NCI-H226 (cell line): ENCODE data around the gene CEP57.

Experiments used
- DNase-seq: peaks from one replicate; pipeline ENCODE4 v3.0.0-alpha.2; 2015

Gene CEP57

DNA sequence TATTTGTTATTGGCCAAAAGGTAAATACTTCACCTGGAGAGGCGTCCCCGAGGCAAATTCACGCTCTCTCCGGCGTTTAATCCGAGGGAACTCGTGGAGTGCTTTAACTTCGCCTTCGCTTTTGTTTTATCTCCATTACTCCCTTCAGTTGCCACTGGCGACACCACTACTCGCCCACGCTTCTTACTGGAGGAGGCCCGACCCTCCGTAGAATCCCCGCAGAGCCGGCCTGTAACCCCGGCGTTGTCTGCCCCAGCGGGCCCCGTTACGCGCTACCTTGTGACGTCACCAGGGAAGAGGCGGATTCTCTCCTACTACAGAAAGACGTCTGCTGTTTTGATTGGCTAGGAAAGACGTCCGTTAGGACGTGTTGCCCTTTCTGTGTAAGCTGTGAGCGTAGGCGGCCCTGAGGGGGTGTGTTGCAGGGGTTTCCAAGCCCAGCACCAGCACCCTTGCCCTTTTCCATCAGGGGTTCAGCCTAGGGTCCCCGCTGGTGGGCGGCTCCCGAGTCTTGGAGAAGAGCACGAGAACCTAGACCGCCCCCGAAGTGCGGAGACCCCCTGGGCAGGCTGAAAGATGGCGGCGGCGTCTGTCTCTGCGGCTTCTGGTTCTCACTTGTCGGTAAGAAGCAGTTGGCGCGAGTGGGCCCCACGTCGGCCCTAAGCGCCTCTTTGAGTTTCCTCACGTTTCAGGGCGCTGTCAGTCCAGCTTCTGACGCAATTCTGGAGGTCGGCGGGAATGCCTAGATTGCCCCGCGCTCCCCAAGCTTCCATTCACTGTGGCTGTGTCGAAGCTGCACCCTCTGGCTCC, at the start of gene CEP57:
CEP57 (plus strand) TSS at position 376 of the 810 bp plus-strand sequence; CDS start at position 577, 201 bp downstream.
- DNase-seq, result peak; percentile 98

DNA sequence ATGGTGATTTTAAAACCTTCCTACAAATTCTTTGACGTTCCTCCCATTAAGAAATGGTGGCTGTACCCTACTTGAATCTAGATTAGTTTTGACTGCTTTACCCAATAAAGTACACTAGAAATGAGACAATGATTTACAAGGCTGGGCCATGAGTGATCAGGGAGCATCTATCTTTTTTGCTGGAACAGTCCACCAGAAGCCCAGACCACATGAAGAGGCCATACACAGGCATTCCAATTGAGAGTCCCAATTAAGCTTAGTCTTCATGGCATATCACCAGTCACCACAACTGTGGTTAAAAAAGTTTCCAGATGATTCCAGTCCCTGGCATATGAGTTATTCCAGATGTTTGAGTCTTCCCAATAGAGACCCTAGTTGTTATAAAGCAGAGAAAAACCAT, 40.2 kb upstream of the CEP57 start:
- no peak for DNase-seq

- DNase-seq, result no peak
Measured at GRCh38 chr11:95751515-95751914, 38.8 kb upstream of the CEP57 start.

- no peak for DNase-seq
Measured at GRCh38 chr11:95760941-95761340, 29.4 kb upstream of the CEP57 start.

GRCh38 chr11:95762534-95762933, 27.8 kb upstream of the CEP57 start:
- DNase-seq, result no peak

DNA sequence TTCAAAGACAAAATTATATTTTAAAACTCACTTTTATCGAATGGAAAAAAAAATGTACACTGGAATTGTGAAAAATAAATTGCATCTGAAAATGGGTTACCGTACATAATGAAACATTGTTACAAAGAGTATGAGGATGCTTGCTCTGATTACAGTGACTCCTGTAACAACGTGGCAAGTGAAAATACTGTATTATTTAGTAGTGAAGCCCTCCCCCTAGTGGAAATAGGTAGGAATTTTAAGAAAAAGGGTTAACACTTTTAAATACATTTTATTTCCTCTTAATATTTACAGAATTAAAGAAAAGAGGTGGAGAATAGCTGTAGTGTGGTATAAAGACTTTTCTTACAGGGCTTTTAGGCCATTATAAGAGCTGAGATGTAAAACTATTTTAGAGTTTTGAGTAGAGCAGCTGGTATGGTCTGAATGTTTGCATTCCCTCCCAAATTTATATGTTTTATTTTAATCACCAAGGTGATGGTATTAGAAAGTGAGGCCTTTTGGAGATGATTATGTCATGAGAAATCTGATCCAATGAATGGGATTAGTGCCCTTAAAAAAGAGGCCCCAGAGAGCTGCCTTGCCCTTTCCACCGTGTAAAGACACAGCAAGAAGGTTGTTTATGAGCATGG, 25.9 kb upstream of the CEP57 start:
- peak; percentile 29 for DNase-seq

GRCh38 chr11:95766701-95767100, 23.6 kb upstream of the CEP57 start:
- no peak for DNase-seq

DNA sequence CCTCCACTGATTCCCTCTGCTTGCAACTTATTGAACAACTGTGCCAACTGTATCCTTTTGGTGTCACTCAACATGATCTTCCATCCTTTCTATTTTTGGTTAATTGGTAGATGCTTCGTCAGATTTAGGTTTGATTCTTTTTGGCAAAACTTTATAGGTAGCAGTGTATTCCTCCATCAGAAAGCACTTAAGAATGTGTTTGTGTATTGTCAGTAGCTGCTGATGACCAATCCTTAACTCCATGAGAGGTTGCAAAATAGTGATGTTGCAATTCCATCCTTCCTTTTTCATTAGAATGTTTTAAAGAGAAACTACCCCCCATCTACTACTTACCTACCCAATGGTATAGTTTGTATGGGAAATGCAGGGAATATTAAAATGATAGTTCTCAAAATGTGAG, 22.8 kb upstream of the CEP57 start:
- peak; percentile 46 for DNase-seq

DNA sequence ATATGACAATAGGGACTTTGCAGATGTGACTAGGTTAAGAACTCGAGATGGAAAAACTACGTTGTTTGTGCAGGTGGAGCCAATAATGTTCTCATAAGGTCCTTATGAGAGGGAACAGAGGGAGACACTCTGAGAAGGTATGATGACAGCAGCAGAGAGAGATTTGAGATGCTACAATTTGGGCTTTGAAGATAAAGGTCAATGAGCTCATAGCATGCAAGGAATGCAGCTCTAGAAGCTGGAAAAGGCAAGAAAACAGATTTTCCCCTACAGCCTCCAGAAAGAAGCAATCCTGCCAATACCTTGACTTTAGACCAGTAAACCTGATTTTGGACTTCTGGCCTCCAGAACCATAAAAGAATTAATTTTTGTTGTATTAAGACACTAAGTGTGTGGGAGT, 21.8 kb upstream of the CEP57 start:
- peak; percentile 16 for DNase-seq

DNA sequence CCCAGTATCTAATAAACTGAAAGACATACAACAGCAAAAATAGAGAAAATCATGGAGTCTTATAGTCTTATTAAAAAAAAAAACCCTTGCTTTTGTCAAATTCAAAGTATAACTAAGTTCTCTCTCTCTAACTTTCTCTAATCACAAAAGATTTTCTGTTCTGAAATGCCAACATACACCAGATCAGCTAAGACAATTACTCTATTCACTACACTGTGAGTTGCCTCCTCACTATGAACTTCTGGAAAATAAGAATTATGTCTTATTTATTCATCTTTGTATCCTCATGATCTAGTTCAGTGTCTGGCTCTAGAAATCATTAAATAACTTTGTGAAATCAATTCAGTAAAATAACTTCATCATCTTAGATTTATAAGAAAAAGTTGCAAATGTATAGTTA, 13.4 kb upstream of the CEP57 start:
- no peak for DNase-seq

GRCh38 chr11:95778699-95779098, 11.6 kb upstream of the CEP57 start:
- DNase-seq, result no peak

GRCh38 chr11:95780544-95780943, 9.8 kb upstream of the CEP57 start:
- DNase-seq, result no peak

GRCh38 chr11:95788921-95789505, 1.3 kb upstream of the CEP57 start:
- DNase-seq, result peak; percentile 7

GRCh38 chr11:95789506-95790122, 684 bp upstream of the CEP57 start, which contains the start of gene FAM76B:
TSS of gene FAM76B (minus strand) at chr11:95789782. CDS start at chr11:95789478, 304 bp downstream.
- DNase-seq, result peak; percentile 99

DNA sequence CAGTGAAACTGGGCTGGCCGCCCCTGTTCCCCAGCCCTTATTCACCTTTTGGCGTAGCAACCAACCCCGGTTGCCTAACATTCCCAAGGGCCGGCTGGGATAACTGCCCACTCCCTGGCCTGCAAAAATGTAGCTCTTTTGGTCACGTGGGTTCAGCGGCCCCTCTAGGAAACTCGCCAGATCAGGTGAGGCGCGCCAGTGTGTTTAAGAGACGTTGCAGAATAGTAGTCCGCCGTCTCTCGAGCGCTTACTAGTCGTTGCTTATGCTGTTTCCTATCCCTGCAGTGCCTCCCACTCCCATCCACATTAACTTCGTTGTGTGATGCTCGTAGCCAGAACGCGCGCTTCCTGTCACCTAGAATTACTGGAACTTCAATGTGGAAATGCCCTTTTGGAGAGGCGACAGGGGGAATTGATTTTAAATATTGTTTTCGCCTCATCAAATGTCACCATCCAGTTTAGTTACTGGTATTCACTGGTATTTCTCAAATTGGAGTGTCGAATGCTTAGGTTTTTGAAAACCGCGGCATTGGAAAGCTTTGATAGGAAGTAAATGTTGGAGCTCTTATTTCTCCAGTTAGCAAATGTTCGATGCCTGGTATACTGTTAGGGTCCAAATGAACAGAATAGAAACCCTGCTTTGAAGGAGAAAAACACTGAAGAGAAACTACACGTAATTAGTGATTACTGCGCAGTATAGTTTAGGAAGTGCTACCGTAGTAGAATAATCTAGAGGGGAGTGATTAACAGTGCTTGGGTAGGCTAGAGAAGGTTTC, 823 bp downstream of the CEP57 start:
- DNase-seq, result peak; percentile 63

DNA sequence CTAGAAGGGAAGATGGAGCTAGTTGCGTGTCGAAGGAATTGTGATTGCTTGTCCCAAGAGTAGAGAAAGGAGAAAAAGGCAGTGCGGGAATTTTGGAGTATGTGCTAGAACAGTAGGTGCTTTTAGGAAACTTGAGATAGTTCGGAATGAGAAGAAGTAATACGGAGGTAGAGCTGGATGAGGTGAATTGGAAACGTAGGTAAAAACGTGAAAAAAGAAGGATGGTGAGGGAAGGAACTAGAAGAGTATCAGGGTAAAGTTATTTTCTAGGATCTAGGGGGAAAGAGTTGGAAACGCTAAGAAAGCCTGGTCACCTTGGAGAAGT, 1.4 kb downstream of the CEP57 start:
- no peak for DNase-seq

- no peak for DNase-seq
Measured at GRCh38 chr11:95792200-95792599, 1.9 kb downstream of the CEP57 start.

GRCh38 chr11:95792700-95793099, 2.4 kb downstream of the CEP57 start:
- DNase-seq, result no peak

DNA sequence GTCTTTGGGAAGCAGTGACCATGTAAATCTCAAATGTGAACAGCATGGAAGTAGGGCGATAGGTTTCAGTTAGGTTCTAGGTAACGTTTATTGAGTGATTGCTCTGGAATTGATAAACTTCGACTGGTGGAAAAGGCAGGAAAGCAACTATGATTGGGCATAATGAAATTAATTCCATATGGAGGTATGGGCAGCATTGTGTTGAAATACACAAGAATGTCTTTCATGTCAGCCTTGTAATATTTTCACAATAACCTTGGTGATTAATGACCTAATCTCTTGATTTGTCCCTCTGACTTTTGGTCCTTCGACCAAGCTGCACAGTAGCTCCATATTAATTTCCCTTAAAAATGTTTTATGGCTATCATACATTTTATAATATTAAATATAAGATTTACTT, 2.8 kb downstream of the CEP57 start:
- no peak for DNase-seq

- DNase-seq, result no peak
Measured at GRCh38 chr11:95794086-95794485, 3.8 kb downstream of the CEP57 start.

DNA sequence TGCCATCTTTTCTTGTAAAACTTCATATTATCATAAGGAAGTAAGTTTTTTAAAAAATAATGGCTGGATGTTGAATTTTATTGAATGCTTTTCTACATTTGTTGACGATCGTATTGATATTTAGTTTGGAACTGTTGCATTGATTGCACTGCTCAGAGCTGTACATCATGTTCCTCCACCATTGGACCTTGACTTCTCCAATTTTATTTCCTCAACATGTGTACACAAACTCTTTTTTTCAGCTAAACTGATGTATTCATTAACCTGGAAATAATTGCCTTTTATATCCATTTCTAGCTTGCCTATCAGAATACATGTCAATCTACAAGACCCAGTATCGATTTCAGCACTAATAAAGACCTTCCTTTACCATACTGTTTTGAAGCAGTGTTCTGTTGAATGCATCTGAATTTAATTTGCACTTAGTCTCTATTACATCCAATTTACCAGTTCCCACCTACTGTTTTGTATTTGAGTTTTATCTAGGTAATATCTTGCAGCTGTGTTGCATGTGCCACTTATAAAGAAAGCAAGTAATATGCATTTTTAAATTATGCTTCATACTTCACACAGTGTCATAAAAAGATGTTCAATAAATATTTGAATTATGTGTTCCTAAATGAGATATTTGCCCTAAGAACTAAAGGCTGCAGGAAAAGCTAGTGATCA, 5.5 kb downstream of the CEP57 start:
- no peak for DNase-seq

- no peak for DNase-seq
Measured at GRCh38 chr11:95796501-95796900, 6.2 kb downstream of the CEP57 start.
